GM12878 (cell line): Measurements from ENCODE around the gene SPATS1. TPM values are rescaled to one million over a fixed set of nuclear protein-coding genes. Genes with fewer than 3 reads are reported as not detected.
A peak's percentile ranks its signal among the peaks of the same experiment; 100 is the strongest.

Experiments used
- ATAC-seq: fragments of 200-7000 bp; cut with Tn5 transposase; 3 replicates; pipeline ENCODE4 v1.9.1; 2020; ENCODE audit warnings: mild to moderate bottlenecking, moderate library complexity
- BruUV-seq: library from RNA; stranded (reverse); fragments of 400-500 nt; replicated peaks from 2 replicates; lab custom pipeline; 2021; lab: Mats Ljungman, UMichigan
- CTCF ChIA-PET: fragments of 300-600 bp; sonication (Branson Sonifier 250); formaldehyde crosslinking; extraction: SDS; loops from one replicate; lab custom pipeline; 2021; ENCODE audit warnings: inconsistent platforms; lab: Yijun Ruan, JAX
- POLR2A ChIA-PET: fragments of 350-600 bp; formaldehyde crosslinking; extraction: SDS; loops from one replicate; lab custom pipeline; 2021; ENCODE audit warnings: inconsistent platforms; lab: Charles Lee
- RAD21 ChIA-PET: fragments of 300-600 bp; sonication (Branson Sonifier 250); formaldehyde crosslinking; loops from one replicate; lab custom pipeline; 2023; ENCODE audit warnings: antibody characterized with exemption; ENCODE audit not compliant: unreplicated experiment; lab: Charles Lee
- SMC1A ChIA-PET: fragments of 300-600 bp; sonication (Branson Sonifier 250); formaldehyde crosslinking; loops from one replicate; lab custom pipeline; 2023; ENCODE audit not compliant: unreplicated experiment, uncharacterized antibody; lab: Charles Lee
- DNase-seq: peaks from one replicate; pipeline ENCODE4 v3.0.0-alpha.2; 2011; ENCODE audit warnings: low read depth, low spot score
- FAIRE-seq: peaks from 3 replicates; lab custom pipeline; 2011; peaks lifted over from hg19 to GRCh38; lab: Jason Lieb, UNC
- H2AFZ ChIP-seq: 2 replicates; pipeline ENCODE4 v1.6.0; 2011; ENCODE audit warnings: low read depth, low read length, control low read depth; ENCODE audit not compliant: control insufficient read depth
- H3K27ac ChIP-seq: 2 replicates; pipeline ENCODE4 v1.5.1; 2011; ENCODE audit warnings: control low read depth; ENCODE audit not compliant: control insufficient read depth, insufficient read depth
- H3K27me3 ChIP-seq, 2 experiments: replicated peaks in 1 of 2; 2 replicates each; pipeline versions ENCODE4 v1.6.0 to v1.6.1; 2011; ENCODE audit warnings: low read length in 1 of 2; ENCODE audit not compliant: control insufficient read depth in 2 of 2, insufficient read depth in 2 of 2
- H3K36me3 ChIP-seq, 2 experiments: 2 replicates each; pipeline ENCODE4 v1.5.1; 2011; ENCODE audit warnings: low read length in 1 of 2; ENCODE audit not compliant: control insufficient read depth in 2 of 2, insufficient read depth in 2 of 2
- H3K4me1 ChIP-seq: 2 replicates; pipeline ENCODE4 v1.6.1; 2011; ENCODE audit warnings: mild to moderate bottlenecking, low read length, moderate library complexity, mixed read lengths; ENCODE audit not compliant: control insufficient read depth, insufficient read depth
- H3K4me2 ChIP-seq: 2 replicates; pipeline ENCODE4 v1.6.0; 2011; ENCODE audit warnings: control low read depth; ENCODE audit not compliant: control insufficient read depth, insufficient read depth
- H3K4me3 ChIP-seq: fragments of 200-600 bp; sonication (generic); 2 replicates; pipeline ENCODE4 v1.5.1; 2016
- H3K79me2 ChIP-seq: 2 replicates; pipeline ENCODE4 v1.6.0; 2011; ENCODE audit warnings: low read length; ENCODE audit not compliant: control insufficient read depth, insufficient read depth
- H3K9ac ChIP-seq: 2 replicates; pipeline ENCODE4 v1.8.0; 2011; ENCODE audit warnings: low read length, control low read depth, mixed read lengths; ENCODE audit not compliant: control insufficient read depth, insufficient read depth
- H3K9me3 ChIP-seq: replicated peaks from 3 replicates; pipeline ENCODE4 v1.5.1; 2011; ENCODE audit warnings: mild to moderate bottlenecking, low read length; ENCODE audit not compliant: control insufficient read depth, insufficient read depth
- H4K20me1 ChIP-seq: 2 replicates; pipeline ENCODE4 v1.6.0; 2011; ENCODE audit not compliant: control insufficient read depth, insufficient read depth
- HCFC1 ChIP-seq: fragments of 150-350 bp; IDR thresholded peaks from 2 replicates; pipeline ENCODE4 v1.6.1; 2014; ENCODE audit warnings: low read length
- JUND ChIP-seq: IDR thresholded peaks from 2 replicates; pipeline ENCODE4 v1.6.1; 2012; ENCODE audit warnings: low read depth, mild to moderate bottlenecking, low read length, improper control_type of control experiment, moderate library complexity
- MTA2 ChIP-seq: fragments of 450-650 bp; IDR thresholded peaks from 2 replicates; pipeline ENCODE4 v1.6.1; 2016; ENCODE audit warnings: low read depth, mild to moderate bottlenecking, moderate library complexity
- NR2C2 ChIP-seq: IDR thresholded peaks from 2 replicates; pipeline ENCODE4 v1.6.1; 2011; ENCODE audit warnings: borderline replicate concordance, low read depth; ENCODE audit not compliant: control insufficient read depth, insufficient read length
- POLR2A ChIP-seq: IDR thresholded peaks from 2 replicates; pipeline ENCODE4 v1.6.1; 2011; ENCODE audit warnings: low read depth, mild to moderate bottlenecking, low read length
- REST ChIP-seq: IDR thresholded peaks from 2 replicates; pipeline ENCODE4 v1.6.1; 2012; ENCODE audit warnings: mild to moderate bottlenecking, low read depth, low read length
- SIN3A ChIP-seq: IDR thresholded peaks from 2 replicates; pipeline ENCODE4 v1.6.1; 2012; ENCODE audit warnings: low read depth, low read length, improper control_type of control experiment
- SPI1 ChIP-seq: IDR thresholded peaks from 2 replicates; pipeline ENCODE4 v1.6.1; 2011; ENCODE audit warnings: low read depth, mild to moderate bottlenecking, low read length, moderate library complexity, borderline replicate concordance; ENCODE audit not compliant: insufficient read depth
- SREBF1 ChIP-seq: IDR thresholded peaks from 2 replicates; pipeline ENCODE4 v1.6.1; 2012; ENCODE audit warnings: mild to moderate bottlenecking, low read length
- SREBF2 ChIP-seq: IDR thresholded peaks from 2 replicates; pipeline ENCODE4 v1.6.1; 2012; ENCODE audit warnings: mild to moderate bottlenecking, low read length
- WGBS: methylation state at CpG from one replicate; pipeline ENCODE4 v1.1.6; 2016; ENCODE audit warnings: low lambda C conversion rate; ENCODE audit not compliant: insufficient replicate concordance, insufficient coverage; ENCODE audit errors: missing lambda C conversion rate; 5-methylcytosine and 5-hydroxymethylcytosine counted together
- in situ Hi-C: fragments of 300-500 bp; cut with MboI; formaldehyde crosslinking; loops from 9 replicates; pipeline ENCODE4 v1.14.3; 2018; ENCODE audit warnings: mixed read lengths
- intact Hi-C: fragments of 100-400 bp; cut with micrococcal nuclease; formaldehyde crosslinking; loops from one replicate; pipeline ENCODE4 v1.14.2; 2022; ENCODE audit not compliant: unreplicated experiment
- polyA plus RNA-seq, 11 experiments: library from polyadenylated mRNA; depleted of rRNA in 4 of 11; unstranded in 6 of 11; stranded (reverse) in 5 of 11; fragments of >200 nt; fragmentation: Nextera tagmentation in 4 of 11; fragmentation: Illumina TruSeq in 1 of 11; extraction: Ambion mirVana in 4 of 11; extraction: Trizol in 1 of 11; gene quantifications; 1 replicate in 1 of 11; 2 replicates in 10 of 11; pipeline versions ENCODE4 v1.2.1 to v1.2.3, GENCODE V29; 2011 to 2016; ENCODE audit warnings: inconsistent platforms in 2 of 11, missing spikeins in 2 of 11, low read depth in 1 of 11
- total RNA-seq, 4 experiments: library from RNA; depleted of rRNA in 3 of 4; stranded (reverse); fragments of >200 nt in 3 of 4; fragmentation: Illumina TruSeq in 1 of 4; extraction: Trizol in 1 of 4; gene quantifications; 2 replicates each; pipeline versions ENCODE4 v1.2.1 to v1.2.3, GENCODE V29; 2013 to 2021

SPATS1 gene
- total and polyA plus RNA-seq, 10 of the 15 experiments (the other 5 are each of a cell fraction or from before 2014, with no cell fraction given) = 0.12 TPM; not detected in 9

DNA sequence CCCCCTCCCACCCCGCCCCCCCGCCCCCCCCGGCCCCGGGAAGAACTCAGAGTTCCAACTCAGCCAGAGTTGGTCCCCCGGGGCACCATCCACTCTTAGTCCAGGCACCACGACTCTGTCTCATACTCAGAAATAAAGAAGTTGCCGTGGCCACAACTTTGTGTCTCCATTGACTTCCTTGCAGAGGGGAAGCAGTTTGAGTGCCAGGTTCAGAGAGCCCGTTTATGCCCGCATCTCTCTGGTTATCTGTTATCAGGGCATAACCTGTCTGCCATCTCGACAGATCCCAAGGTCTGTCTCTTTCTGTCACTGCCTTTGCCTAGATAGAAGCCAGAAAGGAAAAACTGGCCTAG lies 45.7 kb downstream of the SPATS1 start:
- H3K4me1 ChIP-seq = peaks cover 5% of the 10 kb centered on the region
- peak overlapping the region; percentile 98 for H3K4me3 ChIP-seq
- in situ Hi-C loops = no loop called here
- no peak for TF ChIP-seq MTA2
- no peak for TF ChIP-seq SIN3A
- TF ChIP-seq NR2C2 = no peak
- TF ChIP-seq HCFC1 = no peak
- no peak for TF ChIP-seq JUND
- TF ChIP-seq SREBF1 = no peak
- no peak for TF ChIP-seq SREBF2
- TF ChIP-seq SPI1 = peak; percentile 20; the same call in 1 of the 2 replicates
- no peaks in the 10 kb centered on the region for H4K20me1 ChIP-seq
- H3K27ac ChIP-seq = peak overlapping the region; percentile 22; the same call in 1 of the 2 replicates
- peak overlapping the region; percentile 48; the same call in 1 of the 2 replicates for H2AFZ ChIP-seq
- H3K4me2 ChIP-seq = peak overlapping the region; percentile 92
- RAD21 ChIA-PET = interaction anchor here (0.8 to 0.9 kb wide), 2 partner anchors 23 to 121 kb away, joined by 3 to 4 read pairs; no protein-coding TSS in a partner anchor
- SMC1A ChIA-PET = no interaction called here
- CTCF ChIA-PET = interaction anchor here (0.9 to 1.1 kb wide), 2 partner anchors 9 to 120 kb away, joined by 3 to 4 read pairs; no protein-coding TSS in a partner anchor
- intact Hi-C loops = no loop called here
- H3K36me3 ChIP-seq = peaks cover 0 to 13% of the 10 kb centered on the region in 2 experiments; a peak in 1 of 4 replicates
- peak; percentile 36 for ATAC-seq
- DNase-seq = peak; percentile 27
- no TSS peak for BruUV-seq
- whole genome bisulfite sequencing = 0% methylated on average over 6 of the region's 10 CpGs
- H3K9me3 ChIP-seq = no peaks in the 10 kb centered on the region
- H3K79me2 ChIP-seq = peaks cover 34% of the 10 kb centered on the region
- H3K27me3 ChIP-seq = no peaks in the 10 kb centered on the region
- H3K9ac ChIP-seq = peak overlapping the region; percentile 93
- FAIRE-seq = no peak
- POLR2A ChIA-PET = interaction anchor here (1.0 to 1.2 kb wide), 2 partner anchors 10 to 22 kb away, joined by 3 to 4 read pairs; no protein-coding TSS in a partner anchor

GRCh38 chr6:44388887-44389286 lies 46.4 kb downstream of the SPATS1 start:
- ChIA-PET RAD21 (no interaction called here), SMC1A (no interaction called here), POLR2A (interaction anchor here (0.5 to 1.2 kb wide), 2 partner anchors 21 to 267 kb away, joined by 3 read pairs; no protein-coding TSS in a partner anchor), CTCF (no interaction called here)
- Histone ChIP-seq H3K4me3 (peak overlapping the region; percentile 98), H3K9me3 (no peaks in the 10 kb centered on the region), H3K27ac (no peak overlapping the region), H3K4me1 (peaks cover 5% of the 10 kb centered on the region), H2AFZ (no peak overlapping the region), H4K20me1 (no peaks in the 10 kb centered on the region), H3K4me2 (peak overlapping the region; percentile 92), H3K79me2 (peaks cover 34% of the 10 kb centered on the region), H3K36me3 (peaks cover 2 to 17% of the 10 kb centered on the region in 2 experiments; a peak in 3 of 4 replicates), H3K27me3 (no peaks in the 10 kb centered on the region), H3K9ac (peak overlapping the region; percentile 93)
- WGBS = 47% methylated on average over 5 of the region's 5 CpGs
- TF ChIP-seq REST (0 out of 2 replicates have a peak, but pooled peaks have one; percentile 14), POLR2A (no peak)
- ATAC-seq (no peak), DNase-seq (no peak), FAIRE-seq (no peak)
- in situ Hi-C loops = no loop called here
- TSS peak; percentile 80 for BruUV-seq
- intact Hi-C loops = no loop called here
